HepG2 (cell line): ENCODE measurements around the gene FAM234A. TPM values are rescaled to one million over a fixed set of nuclear protein-coding genes. Genes with fewer than 3 reads are reported as not detected.

ENCODE experiments used
- ATAC-seq: fragments of 200-7000 bp; cut with Tn5 transposase; 3 replicates; pipeline ENCODE4 v1.9.1; 2020; ENCODE audit warnings: mild to moderate bottlenecking, moderate library complexity
- BruUV-seq: library from RNA; stranded (reverse); fragments of 400-500 nt; replicated peaks from 2 replicates; lab custom pipeline; 2021; lab: Mats Ljungman, UMichigan
- CTCF ChIA-PET: fragments of 300-600 bp; formaldehyde crosslinking; extraction: SDS; loops from one replicate; lab custom pipeline; 2021; ENCODE audit warnings: low total read pairs, inconsistent platforms, low intra/inter-chr PET ratio; lab: Yijun Ruan, JAX
- POLR2A ChIA-PET: fragments of 350-600 bp; sonication (Branson Sonifier 250); formaldehyde crosslinking; loops from one replicate; lab custom pipeline; 2020; ENCODE audit warnings: antibody characterized with exemption, inconsistent platforms; lab: Yijun Ruan, JAX
- DNase-seq: peaks from one replicate; pipeline ENCODE4 v3.0.0-alpha.2; 2015; ENCODE audit warnings: low spot score
- FAIRE-seq: peaks from 3 replicates; lab custom pipeline; 2011; peaks lifted over from hg19 to GRCh38; lab: Jason Lieb, UNC
- H2AFZ ChIP-seq: one replicate; pipeline ENCODE4 v1.6.1; 2011; ENCODE audit warnings: low read length, inconsistent platforms
- H3K27ac ChIP-seq: fragments of 300-600 bp; 3 replicates; pipeline ENCODE4 v1.8.0; 2011; ENCODE audit warnings: mixed run types, mild to moderate bottlenecking, mixed read lengths, low read length, inconsistent platforms; ENCODE audit not compliant: insufficient read depth; ENCODE audit errors: extremely low read length
- H3K27me3 ChIP-seq, 2 experiments: fragments of 200-600 bp in 1 of 2; 2 replicates in 1 of 2; 3 replicates in 1 of 2; pipeline versions ENCODE4 v1.6.0 to v1.8.0; 2011; ENCODE audit warnings: low read length in 2 of 2, mild to moderate bottlenecking in 2 of 2, moderate library complexity in 2 of 2, inconsistent platforms in 1 of 2; ENCODE audit not compliant: insufficient read depth in 2 of 2, control insufficient read depth in 1 of 2
- H3K36me3 ChIP-seq, 2 experiments: fragments of 200-600 bp in 1 of 2; replicated peaks in 1 of 2; 2 replicates in 1 of 2; 3 replicates in 1 of 2; pipeline versions ENCODE4 v1.5.1 to v1.8.0; 2011; ENCODE audit warnings: low read length in 2 of 2, inconsistent platforms in 1 of 2; ENCODE audit not compliant: insufficient read depth in 2 of 2, control insufficient read depth in 1 of 2
- H3K4me1 ChIP-seq: 2 replicates; pipeline ENCODE4 v1.5.1; 2012; ENCODE audit warnings: low read length, inconsistent platforms; ENCODE audit not compliant: insufficient read depth
- H3K4me2 ChIP-seq: 2 replicates; pipeline ENCODE4 v1.6.0; 2011; ENCODE audit warnings: low read depth, low read length, inconsistent platforms
- H3K4me3 ChIP-seq, 3 experiments: fragments of 200-600 bp in 1 of 3; sonication (generic), shearing (Covaris generic) in 1 of 3; replicated peaks in 1 of 3; 2 replicates each; pipeline ENCODE4 v1.5.1; 2011 to 2016; ENCODE audit warnings: low read length in 3 of 3, inconsistent platforms in 2 of 3, low read depth in 2 of 3, mild to moderate bottlenecking in 2 of 3, control low read depth in 1 of 3, mixed read lengths in 1 of 3; ENCODE audit not compliant: insufficient read depth in 1 of 3
- H3K79me2 ChIP-seq: one replicate; pipeline ENCODE4 v1.6.1; 2011; ENCODE audit warnings: low read length, inconsistent platforms; ENCODE audit not compliant: insufficient read depth
- H3K9ac ChIP-seq: 2 replicates; pipeline ENCODE4 v1.6.0; 2011; ENCODE audit warnings: mild to moderate bottlenecking, low read depth, low read length, inconsistent platforms; ENCODE audit not compliant: insufficient read depth
- H3K9me3 ChIP-seq: 2 replicates; pipeline ENCODE4 v1.5.1; 2012; ENCODE audit warnings: mild to moderate bottlenecking, low read length
- H4K20me1 ChIP-seq: 2 replicates; pipeline ENCODE4 v1.6.0; 2011; ENCODE audit warnings: inconsistent platforms, mild to moderate bottlenecking, low read length, moderate library complexity; ENCODE audit not compliant: insufficient read depth
- CBFB ChIP-seq: sonication (generic); formaldehyde crosslinking; IDR thresholded peaks from 2 replicates; pipeline ENCODE4 v1.4.0; 2020; ENCODE audit warnings: missing genetic modification reagents
- HNRNPLL ChIP-seq: fragments of 200-400 bp; formaldehyde crosslinking; IDR thresholded peaks from 2 replicates; pipeline ENCODE4 v1.6.1; 2017; ENCODE audit warnings: mild to moderate bottlenecking, low read depth, low read length; ENCODE audit not compliant: poor library complexity, severe bottlenecking
- MAFK ChIP-seq, 2 experiments: IDR thresholded peaks in 1 of 2; conservative IDR thresholded peaks in 1 of 2; 2 replicates each; pipeline ENCODE4 v1.6.1; 2011; ENCODE audit warnings: improper control_type of control experiment in 2 of 2, low read length in 2 of 2
- RFX1 ChIP-seq: fragments of 450-650 bp; IDR thresholded peaks from 2 replicates; pipeline ENCODE4 v1.6.1; 2017
- ZBTB1 ChIP-seq: sonication (generic); formaldehyde crosslinking; IDR thresholded peaks from 2 replicates; pipeline ENCODE4 v1.4.0; 2020; ENCODE audit warnings: missing genetic modification reagents, borderline replicate concordance
- ZNF335 ChIP-seq: sonication (generic); formaldehyde crosslinking; IDR thresholded peaks from 2 replicates; pipeline ENCODE4 v1.4.0; 2020; ENCODE audit warnings: missing genetic modification reagents
- WGBS: methylation state at CpG from one replicate; pipeline ENCODE4 v1.1.6; 2017; ENCODE audit warnings: low lambda C conversion rate; 5-methylcytosine and 5-hydroxymethylcytosine counted together
- in situ Hi-C: cut with HindIII; loops from 2 replicates; pipeline ENCODE4 v1.10.0; 2017; ENCODE audit warnings: low pct_unique_long_range_greater_than_20kb; ENCODE audit not compliant: extremely low pct_ligation_motif_present
- intact Hi-C: fragments of 100-400 bp; cut with micrococcal nuclease; formaldehyde crosslinking; loops from one replicate; pipeline ENCODE4 v1.10.0; 2022; ENCODE audit not compliant: unreplicated experiment
- polyA plus RNA-seq, 8 experiments: library from polyadenylated mRNA; depleted of rRNA in 3 of 8; stranded (reverse) in 7 of 8; unstranded in 1 of 8; fragments of >200 nt; fragmentation: Illumina TruSeq in 4 of 8; extraction: Trizol in 4 of 8; gene quantifications; 2 replicates each; pipeline versions ENCODE4 v1.2.1 to v1.2.3, GENCODE V29; 2011 to 2016; ENCODE audit warnings: low read depth in 4 of 8, missing spikeins in 1 of 8, mixed read lengths in 1 of 8; ENCODE audit not compliant: insufficient read depth in 1 of 8
- total RNA-seq, 5 experiments: library from RNA; depleted of rRNA; stranded (reverse); fragments of >200 nt; fragmentation: Illumina TruSeq; extraction: Trizol; gene quantifications; 2 replicates each; pipeline ENCODE4 v1.2.3, GENCODE V29; 2016; ENCODE audit warnings: low read depth in 1 of 5
- TF ChIP-seq, protein P1 (sequence below): sonication (generic); formaldehyde crosslinking; IDR thresholded peaks from 2 replicates; pipeline ENCODE4 v1.4.0; 2020; ENCODE audit warnings: mild to moderate bottlenecking, missing genetic modification reagents
- TF ChIP-seq, protein P2 (sequence below): sonication (generic); formaldehyde crosslinking; IDR thresholded peaks from 2 replicates; pipeline ENCODE4 v1.5.1; 2020; ENCODE audit warnings: missing genetic modification reagents, mild to moderate bottlenecking, borderline replicate concordance
- TF ChIP-seq, protein P3 (sequence below): sonication (generic); formaldehyde crosslinking; IDR thresholded peaks from 2 replicates; pipeline ENCODE4 v1.4.0; 2020; ENCODE audit warnings: missing genetic modification reagents
- TF ChIP-seq, protein P4 (sequence below), 2 experiments: sonication (generic) in 1 of 2; formaldehyde crosslinking in 1 of 2; IDR thresholded peaks; 2 replicates each; pipeline versions ENCODE4 v1.5.1 to v1.6.1; 2011 to 2020; ENCODE audit warnings: borderline replicate concordance in 1 of 2, low read depth in 1 of 2, low read length in 1 of 2, mild to moderate bottlenecking in 1 of 2, missing genetic modification reagents in 1 of 2, moderate library complexity in 1 of 2

The FAM234A gene
- total and polyA plus RNA-seq, 2 of the 13 experiments (the other 11 are each of a cell fraction or from before 2014, with no cell fraction given), result 29.2 to 34.4 TPM

DNA sequence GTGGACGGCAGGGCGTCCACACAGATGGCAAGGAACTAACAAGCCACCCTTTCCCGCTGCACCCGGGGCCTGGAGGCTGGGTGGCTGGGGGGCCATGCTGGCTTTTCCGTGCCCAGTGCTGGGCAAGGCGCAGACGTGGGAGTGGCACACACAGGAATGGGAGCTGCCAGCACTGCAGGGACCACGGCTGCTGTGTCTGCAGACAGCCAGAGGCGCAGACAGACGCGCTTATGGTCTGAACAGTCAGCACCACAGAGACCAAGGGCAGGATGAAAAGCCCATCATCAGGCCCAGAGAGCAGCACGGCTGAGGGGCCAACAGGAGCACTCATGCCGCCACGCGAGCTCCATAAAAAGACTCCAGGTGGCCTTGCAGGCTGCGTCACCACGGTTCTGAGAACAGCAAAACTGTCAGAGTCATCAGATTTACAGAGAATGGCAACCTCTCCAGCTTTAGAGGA is 72.3 kb downstream of the FAM234A start:
- no peak overlapping the region for H2AFZ ChIP-seq
- ChIA-PET CTCF (no interaction called here), POLR2A (no interaction called here)
- peaks cover 2% of the 10 kb centered on the region for H3K79me2 ChIP-seq
- H3K4me3 ChIP-seq, result no peak overlapping the region
- no peaks in the 10 kb centered on the region for H3K9me3 ChIP-seq
- FAIRE-seq (no peak), ATAC-seq (no peak), DNase-seq (no peak)
- intact Hi-C loops (no loop called here), in situ Hi-C loops (no loop called here)
- WGBS, result over 99% methylated on average over 13 of the region's 17 CpGs
- peaks cover 7% of the 10 kb centered on the region; the same call in 1 of the 2 replicates for H4K20me1 ChIP-seq
- no peaks in the 10 kb centered on the region for H3K4me1 ChIP-seq
- H3K27me3 ChIP-seq, result no peaks in the 10 kb centered on the region
- no peak for TF ChIP-seq CBFB
- TF ChIP-seq MAFK (conservative IDR thresholded peaks at IDR 0.05 in 1 of 2, IDR thresholded peaks at IDR 0.05 in 1 of 2; ENCODE audit: low read length in 2 of 2), result peak; percentile 14 to 37; a peak in 2 of 4 replicates
- BruUV-seq, result no TSS peak
- H3K36me3 ChIP-seq, result peaks cover 15 to 66% of the 10 kb centered on the region in 2 experiments
- no peak overlapping the region for H3K9ac ChIP-seq
- no peak overlapping the region for H3K27ac ChIP-seq
- no peak overlapping the region for H3K4me2 ChIP-seq

DNA sequence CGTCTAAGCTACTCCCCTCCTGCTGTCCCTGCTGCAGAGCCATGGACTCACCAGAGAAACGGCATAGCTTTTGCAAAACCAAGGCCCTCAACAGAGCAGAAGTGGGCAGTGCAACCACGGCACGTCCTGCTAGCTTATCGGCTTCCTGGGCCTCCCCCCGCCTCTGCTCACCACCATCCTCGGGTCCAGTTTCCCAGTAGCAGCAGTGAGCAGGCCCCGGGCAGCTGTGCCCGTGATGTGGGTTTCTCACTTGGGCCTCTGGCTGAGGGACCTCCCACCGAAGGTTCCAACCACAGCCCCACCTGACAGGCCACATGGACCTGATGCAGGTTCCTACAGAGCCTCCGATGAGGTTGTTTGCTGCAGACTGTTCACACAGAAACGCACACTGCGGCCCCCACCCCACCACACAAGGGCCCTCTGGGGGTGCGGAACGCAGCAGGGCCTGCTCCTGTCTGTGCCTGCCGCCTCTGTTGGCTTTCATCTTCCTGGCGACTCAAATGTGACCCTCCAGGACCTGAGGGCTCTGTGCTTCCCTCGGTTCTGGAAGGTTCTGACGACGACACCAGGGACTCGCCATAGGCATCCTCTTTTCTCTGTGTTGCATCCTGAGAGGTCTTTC is 73.2 kb downstream of the FAM234A start:
- Histone ChIP-seq H3K27me3 (no peaks in the 10 kb centered on the region), H3K4me3 (no peak overlapping the region), H3K4me1 (no peaks in the 10 kb centered on the region), H3K36me3 (peaks cover 18 to 67% of the 10 kb centered on the region in 2 experiments), H3K9ac (no peak overlapping the region), H2AFZ (no peak overlapping the region), H3K27ac (no peak overlapping the region), H4K20me1 (peaks cover 7% of the 10 kb centered on the region; the same call in 1 of the 2 replicates), H3K4me2 (no peak overlapping the region), H3K9me3 (no peaks in the 10 kb centered on the region), H3K79me2 (peaks cover 2% of the 10 kb centered on the region)
- ChIA-PET CTCF (no interaction called here), POLR2A (no interaction called here)
- BruUV-seq, result no TSS peak
- TF ChIP-seq, protein P1, sequence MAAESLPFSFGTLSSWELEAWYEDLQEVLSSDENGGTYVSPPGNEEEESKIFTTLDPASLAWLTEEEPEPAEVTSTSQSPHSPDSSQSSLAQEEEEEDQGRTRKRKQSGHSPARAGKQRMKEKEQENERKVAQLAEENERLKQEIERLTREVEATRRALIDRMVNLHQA (CRISPR knock-in tag), result no peak
- TF ChIP-seq ZNF335, result no peak
- no peak for TF ChIP-seq RFX1
- TF ChIP-seq, protein P2, sequence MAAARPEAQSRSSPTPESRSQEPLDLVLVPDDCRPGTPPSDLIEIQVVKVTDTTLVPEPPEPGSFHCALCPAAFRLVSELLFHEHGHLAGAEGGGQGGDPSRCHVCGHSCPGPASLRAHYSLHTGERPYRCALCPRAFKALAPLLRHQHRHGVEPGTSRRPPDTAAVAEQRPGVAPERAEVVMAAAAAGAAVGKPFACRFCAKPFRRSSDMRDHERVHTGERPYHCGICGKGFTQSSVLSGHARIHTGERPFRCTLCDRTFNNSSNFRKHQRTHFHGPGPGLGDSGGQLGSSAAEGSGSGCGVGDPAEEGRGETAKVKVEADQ (CRISPR knock-in tag), result no peak
- TF ChIP-seq, protein P3, sequence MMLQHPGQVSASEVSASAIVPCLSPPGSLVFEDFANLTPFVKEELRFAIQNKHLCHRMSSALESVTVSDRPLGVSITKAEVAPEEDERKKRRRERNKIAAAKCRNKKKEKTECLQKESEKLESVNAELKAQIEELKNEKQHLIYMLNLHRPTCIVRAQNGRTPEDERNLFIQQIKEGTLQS (CRISPR knock-in tag), result no peak
- TF ChIP-seq ZBTB1, result no peak
- TF ChIP-seq HNRNPLL, result no peak
- TF ChIP-seq, protein P4, sequence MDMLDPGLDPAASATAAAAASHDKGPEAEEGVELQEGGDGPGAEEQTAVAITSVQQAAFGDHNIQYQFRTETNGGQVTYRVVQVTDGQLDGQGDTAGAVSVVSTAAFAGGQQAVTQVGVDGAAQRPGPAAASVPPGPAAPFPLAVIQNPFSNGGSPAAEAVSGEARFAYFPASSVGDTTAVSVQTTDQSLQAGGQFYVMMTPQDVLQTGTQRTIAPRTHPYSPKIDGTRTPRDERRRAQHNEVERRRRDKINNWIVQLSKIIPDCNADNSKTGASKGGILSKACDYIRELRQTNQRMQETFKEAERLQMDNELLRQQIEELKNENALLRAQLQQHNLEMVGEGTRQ (IDR thresholded peaks at IDR 0.05; ENCODE audit: low read depth, low read length), result no peak
- TF ChIP-seq, protein P4 (CRISPR knock-in tag; IDR thresholded peaks at IDR 0.05; ENCODE audit: borderline replicate concordance), result no peak
- FAIRE-seq (no peak), DNase-seq (no peak), ATAC-seq (no peak)
- intact Hi-C loops (no loop called here), in situ Hi-C loops (no loop called here)
- 97% methylated on average over 13 of the region's 21 CpGs for WGBS
